HEK293 (cell line): ENCODE results near the gene PIP4K2A.

Source experiments
- CTCF ChIA-PET: fragments of 350-600 bp; formaldehyde crosslinking; extraction: SDS; loops from one replicate; lab custom pipeline; 2021; ENCODE audit warnings: antibody characterized with exemption; lab: Yijun Ruan, JAX
- POLR2A ChIA-PET: fragments of 300-600 bp; formaldehyde crosslinking; extraction: SDS; loops from one replicate; lab custom pipeline; 2020; ENCODE audit warnings: antibody characterized with exemption, inconsistent platforms; lab: Yijun Ruan, JAX
- H3K27ac ChIP-seq: fragments of 200-500 bp; sonication (Bioruptor generic); 2 replicates; pipeline ENCODE4 v1.5.1; 2014; ENCODE audit warnings: low read depth, low read length, control low read depth, inconsistent platforms; ENCODE audit errors: extremely low read depth
- H3K36me3 ChIP-seq, 2 experiments: fragments of 200-500 bp in 1 of 2; sonication (Bioruptor generic) in 1 of 2; 1 replicate in 1 of 2; 2 replicates in 1 of 2; pipeline ENCODE4 v1.5.1; 2014 to 2017; ENCODE audit warnings: inconsistent platforms in 2 of 2, low read length in 2 of 2; ENCODE audit not compliant: control insufficient read depth in 2 of 2, insufficient read depth in 1 of 2
- H3K4me1 ChIP-seq: fragments of 200-500 bp; sonication (Bioruptor generic); 2 replicates; pipeline ENCODE4 v1.5.1; 2014; ENCODE audit warnings: mild to moderate bottlenecking, low read length, inconsistent platforms; ENCODE audit not compliant: control insufficient read depth, insufficient read depth
- H3K4me3 ChIP-seq: 2 replicates; pipeline ENCODE4 v1.5.1; 2011; ENCODE audit warnings: low read depth, mild to moderate bottlenecking, control low read depth, low read length, moderate library complexity
- H3K9me3 ChIP-seq: fragments of 200-500 bp; sonication (Bioruptor generic); 2 replicates; pipeline ENCODE4 v1.5.1; 2014; ENCODE audit warnings: low read depth, low read length, inconsistent platforms; ENCODE audit not compliant: control insufficient read depth, insufficient read depth
- BCL11A ChIP-seq: fragments of 450-650 bp; formaldehyde crosslinking; IDR thresholded peaks from 2 replicates; pipeline ENCODE4 v1.5.1; 2016; ENCODE audit warnings: low read depth, missing biosample characterization, missing genetic modification characterization
- GLIS2 ChIP-seq: fragments of 450-650 bp; formaldehyde crosslinking; IDR thresholded peaks from 2 replicates; pipeline ENCODE4 v1.5.1; 2016; ENCODE audit warnings: missing biosample characterization, missing genetic modification characterization
- HIC1 ChIP-seq: fragments of 450-650 bp; formaldehyde crosslinking; IDR thresholded peaks from 2 replicates; pipeline ENCODE4 v1.5.1; 2016; ENCODE audit warnings: missing biosample characterization, missing genetic modification characterization
- KLF17 ChIP-seq: fragments of 450-650 bp; formaldehyde crosslinking; IDR thresholded peaks from 2 replicates; pipeline ENCODE4 v1.5.1; 2016; ENCODE audit warnings: missing biosample characterization, missing genetic modification characterization
- PRDM10 ChIP-seq: fragments of 450-650 bp; formaldehyde crosslinking; IDR thresholded peaks from 2 replicates; pipeline ENCODE4 v1.5.1; 2016; ENCODE audit warnings: missing biosample characterization, missing genetic modification characterization
- ZNF169 ChIP-seq: fragments of 450-650 bp; formaldehyde crosslinking; IDR thresholded peaks from 2 replicates; pipeline ENCODE4 v1.5.1; 2016; ENCODE audit warnings: missing biosample characterization, missing genetic modification characterization
- ZNF221 ChIP-seq: fragments of 450-650 bp; formaldehyde crosslinking; IDR thresholded peaks from 2 replicates; pipeline ENCODE4 v1.5.1; 2017; ENCODE audit warnings: missing biosample characterization, missing genetic modification characterization, borderline replicate concordance
- ZNF341 ChIP-seq: fragments of 450-650 bp; formaldehyde crosslinking; IDR thresholded peaks from 2 replicates; pipeline ENCODE4; 2016; ENCODE audit warnings: low read depth, missing biosample characterization, missing genetic modification characterization
- ZNF354C ChIP-seq: fragments of 450-650 bp; formaldehyde crosslinking; IDR thresholded peaks from 2 replicates; pipeline ENCODE4 v1.5.1; 2016; ENCODE audit warnings: missing biosample characterization, missing genetic modification characterization, low read depth, borderline replicate concordance
- ZNF362 ChIP-seq: fragments of 450-650 bp; formaldehyde crosslinking; IDR thresholded peaks from 2 replicates; pipeline ENCODE4 v1.5.1; 2016; ENCODE audit warnings: missing biosample characterization, missing genetic modification characterization
- ZNF423 ChIP-seq: fragments of 450-650 bp; formaldehyde crosslinking; IDR thresholded peaks from 2 replicates; pipeline ENCODE4 v1.5.1; 2016; ENCODE audit warnings: missing biosample characterization, missing genetic modification characterization
- ZNF530 ChIP-seq: fragments of 450-650 bp; formaldehyde crosslinking; IDR thresholded peaks from 2 replicates; pipeline ENCODE4 v1.5.1; 2016; ENCODE audit warnings: low read depth, missing biosample characterization, missing genetic modification characterization
- ZNF664 ChIP-seq: fragments of 450-650 bp; formaldehyde crosslinking; IDR thresholded peaks from 2 replicates; pipeline ENCODE4 v1.5.1; 2016; ENCODE audit warnings: missing biosample characterization, missing genetic modification characterization

PIP4K2A gene

GRCh38 chr10:22534849-22535604 is 179.4 kb downstream of the PIP4K2A start:
- POLR2A ChIA-PET = no interaction called here
- TF ChIP-seq ZNF354C (tag by site-specific recombination) (no peak), ZNF221 (no peak), PRDM10 (peak; percentile 15; the same call in 1 of the 2 replicates), BCL11A (tag by site-specific recombination) (no peak), GLIS2 (tag by site-specific recombination) (no peak)
- TF ChIP-seq, all 188 proteins: peak for 1
- H3K36me3 ChIP-seq = peaks cover 0 to 21% of the 10 kb centered on the region in 2 experiments; a peak in 2 of 3 replicates

GRCh38 chr10:22531441-22531840 is 182.9 kb downstream of the PIP4K2A start:
- TF ChIP-seq ZNF530 (tag by site-specific recombination) (no peak), ZNF362 (tag by site-specific recombination) (peak; percentile 67)
- H3K27ac ChIP-seq = no peak overlapping the region
- H3K4me3 ChIP-seq = no peak overlapping the region
- peaks cover 13% of the 10 kb centered on the region for H3K4me1 ChIP-seq
- ChIA-PET POLR2A (no interaction called here), CTCF (interaction anchor here (1.4 kb wide), 1 partner anchor 19 kb away, joined by 4 read pairs; no protein-coding TSS in a partner anchor)
- H3K36me3 ChIP-seq = no peaks in the 10 kb centered on the region; a peak in 1 of 3 replicates
- H3K9me3 ChIP-seq = no peaks in the 10 kb centered on the region

More at GRCh38 chr10:22534849-22535604, 179.4 kb downstream of the PIP4K2A start:
- Histone ChIP-seq H3K9me3 (no peaks in the 10 kb centered on the region), H3K27ac (no peak overlapping the region), H3K4me3 (no peak overlapping the region), H3K4me1 (peaks cover 13% of the 10 kb centered on the region)
- CTCF ChIA-PET = interaction anchor here (0.7 kb wide), 2 partner anchors 212 to 273 kb away, joined by 3 read pairs; no protein-coding TSS in a partner anchor

GRCh38 chr10:22531008-22531407 is 183.4 kb downstream of the PIP4K2A start:
- Histone ChIP-seq H3K9me3 (no peaks in the 10 kb centered on the region), H3K36me3 (no peaks in the 10 kb centered on the region), H3K4me3 (no peak overlapping the region), H3K4me1 (peaks cover 13% of the 10 kb centered on the region), H3K27ac (no peak overlapping the region)
- TF ChIP-seq ZNF423 (tag by site-specific recombination) (no peak), ZNF664 (tag by site-specific recombination) (no peak), PRDM10 (no peak), KLF17 (tag by site-specific recombination) (no peak), ZNF341 (no peak), ZNF169 (no peak), HIC1 (tag by site-specific recombination) (no peak)
- POLR2A ChIA-PET = no interaction called here
- CTCF ChIA-PET = interaction anchor here (0.6 to 1.4 kb wide), 2 partner anchors 16 to 19 kb away, joined by 3 to 4 read pairs; no protein-coding TSS in a partner anchor
